LHCN-M2 (cell line): ENCODE results near the gene ITPR3. TPM values are rescaled to one million over a fixed set of nuclear protein-coding genes. Genes with fewer than 3 reads are reported as not detected.

Source experiments
- DNase-seq: peaks from one replicate; pipeline ENCODE4 v3.0.0-alpha.2; 2012; ENCODE audit warnings: low read depth
- polyA plus RNA-seq: library from polyadenylated mRNA; unstranded; fragments of >200 nt; gene quantifications from one replicate; pipeline ENCODE4 v1.2.1, GENCODE V29; 2012; ENCODE audit warnings: missing spikeins
- total RNA-seq: library from RNA; depleted of rRNA; stranded (reverse); fragments of >200 nt; gene quantifications from 2 replicates; pipeline ENCODE4 v1.2.3, GENCODE V29; 2014; rRNA removed

Gene ITPR3
- total RNA-seq = 48.6 and 50.1 TPM in 2 replicates
- polyA plus RNA-seq = 34.1 TPM

DNA sequence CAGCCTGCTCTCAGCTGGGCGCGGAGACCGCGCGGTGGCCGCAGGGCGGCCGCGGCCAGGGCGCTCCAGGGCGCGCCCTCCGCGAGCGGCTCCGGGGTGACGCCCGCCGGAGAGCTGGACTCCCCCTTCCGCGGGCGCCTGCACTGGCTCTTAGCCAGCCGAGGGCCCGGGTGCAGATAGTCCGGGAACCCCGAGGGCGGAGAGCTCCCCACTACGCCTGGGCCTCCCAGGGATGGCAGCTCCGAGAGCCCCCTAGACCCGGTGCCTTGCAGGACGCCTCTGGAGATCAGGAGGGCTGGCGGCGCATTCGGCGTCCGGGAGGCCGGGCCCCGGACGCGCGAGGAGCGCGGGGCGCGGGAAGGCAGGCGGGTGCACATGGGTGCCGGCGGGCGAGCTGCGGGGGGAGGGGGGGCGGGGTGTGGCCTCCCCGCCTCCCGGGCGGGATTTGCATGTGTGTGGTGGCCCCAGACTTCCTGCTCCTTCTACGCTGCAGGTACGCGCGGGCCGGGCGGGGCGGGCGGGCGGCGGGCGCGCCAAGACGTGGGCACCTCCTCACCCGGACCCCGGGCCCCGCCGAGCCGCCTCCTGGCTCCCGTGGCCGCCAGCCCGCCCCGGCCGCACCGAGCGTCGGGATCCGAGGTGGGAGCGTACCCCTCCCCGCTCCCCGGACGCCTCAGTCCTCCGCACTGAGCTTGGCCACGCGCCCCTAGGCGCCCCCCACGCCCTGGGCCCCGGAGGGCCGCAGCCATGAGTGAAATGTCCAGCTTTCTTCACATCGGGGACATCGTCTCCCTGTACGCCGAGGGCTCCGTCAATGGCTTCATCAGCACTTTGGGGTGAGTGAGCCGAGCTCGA is at the start of gene ITPR3:
Gene ITPR3 (plus strand): TSS at position 467 of the 855 bp plus-strand sequence. CDS start 281 bp downstream, at position 748.
- DNase-seq = peak; percentile 64

DNA sequence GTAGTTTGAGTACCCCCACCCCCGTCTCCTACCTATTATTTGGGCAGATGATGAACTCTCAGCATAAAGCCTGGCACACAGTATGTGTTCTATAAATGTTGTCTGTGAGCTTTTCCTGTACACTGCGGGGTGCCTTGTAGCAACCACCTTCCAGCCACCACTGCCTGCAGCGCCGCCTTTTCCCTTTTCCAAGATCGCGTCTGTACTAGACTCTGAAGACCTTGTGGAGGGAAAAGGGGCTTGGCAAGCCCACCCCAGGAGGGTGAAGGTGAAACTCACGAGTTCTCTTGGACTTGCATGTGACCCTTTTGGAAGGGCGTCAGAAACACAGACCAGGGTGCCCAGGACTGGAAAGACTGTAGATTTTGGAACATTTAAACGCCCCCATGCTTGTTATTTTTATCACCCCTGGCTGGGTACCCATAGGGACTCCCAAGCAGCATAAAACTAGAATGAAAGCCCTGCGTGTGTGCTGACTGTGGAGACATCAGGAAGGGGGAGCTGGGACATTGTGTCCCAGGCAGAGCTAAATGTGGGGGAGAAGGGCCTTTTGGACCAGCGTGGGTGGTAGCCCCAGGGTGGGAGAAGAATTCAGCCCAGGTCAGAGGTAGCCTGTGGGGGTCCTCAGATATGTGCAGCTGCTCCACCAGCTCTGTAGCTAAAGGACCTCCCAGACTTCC is 49.3 kb upstream of the ITPR3 start:
- no peak for DNase-seq

DNA sequence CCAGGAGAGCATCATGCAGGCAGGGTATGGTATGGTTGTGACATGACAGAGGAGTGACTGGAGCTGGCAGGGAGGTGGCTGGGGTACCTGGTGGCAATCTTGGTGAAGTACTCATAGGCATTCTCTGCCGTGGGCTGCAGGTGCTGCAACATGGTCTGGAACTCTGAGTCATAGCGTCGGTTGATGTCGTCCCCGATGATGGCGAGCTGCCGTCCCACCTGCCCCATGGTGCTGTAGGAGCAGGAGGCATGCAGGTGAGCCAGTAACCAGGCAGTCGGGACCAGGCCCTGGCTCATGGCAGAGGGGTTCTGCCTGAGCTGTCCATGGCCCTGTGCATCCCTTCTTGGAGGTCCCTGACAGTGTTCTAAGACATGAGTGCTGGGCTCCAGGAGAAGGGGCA is 45.9 kb upstream of the ITPR3 start:
- no peak for DNase-seq

DNA sequence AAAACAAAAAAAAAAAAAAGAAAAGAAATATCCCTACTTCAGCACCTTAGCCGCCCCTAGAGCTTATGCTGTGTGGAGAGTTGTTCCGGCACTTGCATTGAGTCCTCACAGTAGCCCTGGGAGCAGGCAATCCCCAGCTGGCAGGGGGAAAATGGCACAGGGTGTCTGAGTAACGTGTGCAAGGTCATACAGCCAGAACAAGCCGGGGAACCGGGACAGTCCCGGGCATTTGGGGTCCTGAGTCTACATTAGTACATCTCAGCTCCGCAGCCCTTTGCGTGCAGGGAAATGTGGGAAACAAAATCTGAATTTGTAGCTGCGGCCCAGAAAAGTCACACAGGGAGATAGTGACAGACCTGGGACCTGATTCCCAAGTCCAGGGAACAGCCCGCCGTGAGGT is 44.5 kb upstream of the ITPR3 start:
- DNase-seq = no peak

DNA sequence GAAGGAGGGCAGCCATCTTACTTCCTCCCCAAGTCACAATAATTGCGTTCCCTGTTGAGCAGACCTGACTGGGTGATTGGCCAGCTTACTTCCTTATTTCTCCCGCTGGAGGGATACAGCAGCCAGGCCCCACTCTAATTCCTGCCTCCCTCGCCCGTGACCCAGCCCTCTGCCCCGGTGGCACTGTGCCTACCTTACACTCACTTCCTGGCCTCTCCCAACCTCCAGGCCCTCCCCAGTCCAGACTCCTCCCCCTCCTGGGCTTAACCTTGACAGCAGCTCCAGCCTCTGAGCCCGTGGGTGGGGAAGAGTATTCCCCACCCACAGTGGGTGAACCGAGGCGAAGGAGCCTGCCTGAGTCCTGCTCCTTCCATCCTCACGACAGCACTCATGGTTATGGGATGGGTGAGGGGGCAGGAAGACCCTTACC is 44.0 kb upstream of the ITPR3 start:
- no peak for DNase-seq

DNA sequence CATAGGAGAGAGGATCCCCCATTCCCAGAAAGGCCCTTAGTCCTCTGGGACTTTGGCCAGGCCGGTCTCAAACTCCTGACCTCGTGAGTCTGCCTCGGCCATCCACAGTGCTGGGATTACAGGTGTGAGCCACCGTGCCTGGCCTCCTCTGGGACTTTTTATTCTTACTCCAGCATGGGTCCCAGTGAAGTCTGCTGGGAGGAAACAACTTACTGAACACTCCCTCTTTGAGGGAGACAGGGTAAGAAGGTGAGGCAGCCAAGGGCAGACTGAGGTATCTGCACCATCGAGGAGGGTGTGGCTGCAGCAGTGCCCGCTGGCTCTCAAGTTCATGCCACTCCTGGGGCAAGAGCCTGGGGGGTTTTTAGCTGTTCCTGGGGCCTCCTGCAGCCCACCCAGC is 43.4 kb upstream of the ITPR3 start:
- DNase-seq = no peak

DNA sequence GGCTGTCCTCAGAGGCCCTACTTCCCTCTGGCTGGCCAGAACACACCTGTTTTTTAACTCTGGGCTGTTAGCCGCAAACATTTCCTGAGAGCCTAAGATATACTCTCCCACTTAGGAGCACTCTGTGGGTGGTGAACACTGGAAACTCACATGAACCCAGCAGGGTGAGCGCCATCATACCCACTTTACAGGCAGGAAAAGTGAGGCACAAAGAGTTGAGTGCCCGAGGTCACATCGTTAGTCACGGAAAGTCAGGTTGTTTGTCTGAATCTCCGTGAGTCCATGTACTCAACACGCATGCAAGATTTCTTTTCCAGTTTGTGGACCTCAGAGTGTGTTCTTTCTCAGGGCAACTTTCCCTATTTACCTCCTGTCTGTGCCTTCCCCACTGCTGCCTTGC is 43.0 kb upstream of the ITPR3 start:
- no peak for DNase-seq

DNA sequence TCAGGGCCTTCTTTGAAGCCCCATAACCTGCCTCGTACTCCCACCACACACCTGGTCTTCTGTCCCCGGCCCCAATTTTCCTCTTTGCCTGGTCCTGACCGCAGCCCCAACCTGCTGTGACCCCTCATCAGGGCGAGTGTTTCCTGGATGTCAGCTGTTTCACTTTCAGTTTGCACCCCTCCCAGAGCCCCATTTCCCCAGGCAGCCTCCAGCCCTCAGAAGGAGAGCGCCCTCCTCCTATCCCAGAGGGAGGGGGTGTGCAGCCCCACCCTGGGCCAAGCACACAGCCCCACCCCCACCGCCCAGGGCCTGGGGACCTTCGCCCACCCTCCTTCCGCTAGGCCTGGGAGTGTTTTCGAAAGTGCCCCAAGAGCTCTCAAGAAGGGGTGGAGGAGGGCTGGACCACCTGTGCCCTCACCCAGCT is 42.5 kb upstream of the ITPR3 start:
- no peak for DNase-seq

DNA sequence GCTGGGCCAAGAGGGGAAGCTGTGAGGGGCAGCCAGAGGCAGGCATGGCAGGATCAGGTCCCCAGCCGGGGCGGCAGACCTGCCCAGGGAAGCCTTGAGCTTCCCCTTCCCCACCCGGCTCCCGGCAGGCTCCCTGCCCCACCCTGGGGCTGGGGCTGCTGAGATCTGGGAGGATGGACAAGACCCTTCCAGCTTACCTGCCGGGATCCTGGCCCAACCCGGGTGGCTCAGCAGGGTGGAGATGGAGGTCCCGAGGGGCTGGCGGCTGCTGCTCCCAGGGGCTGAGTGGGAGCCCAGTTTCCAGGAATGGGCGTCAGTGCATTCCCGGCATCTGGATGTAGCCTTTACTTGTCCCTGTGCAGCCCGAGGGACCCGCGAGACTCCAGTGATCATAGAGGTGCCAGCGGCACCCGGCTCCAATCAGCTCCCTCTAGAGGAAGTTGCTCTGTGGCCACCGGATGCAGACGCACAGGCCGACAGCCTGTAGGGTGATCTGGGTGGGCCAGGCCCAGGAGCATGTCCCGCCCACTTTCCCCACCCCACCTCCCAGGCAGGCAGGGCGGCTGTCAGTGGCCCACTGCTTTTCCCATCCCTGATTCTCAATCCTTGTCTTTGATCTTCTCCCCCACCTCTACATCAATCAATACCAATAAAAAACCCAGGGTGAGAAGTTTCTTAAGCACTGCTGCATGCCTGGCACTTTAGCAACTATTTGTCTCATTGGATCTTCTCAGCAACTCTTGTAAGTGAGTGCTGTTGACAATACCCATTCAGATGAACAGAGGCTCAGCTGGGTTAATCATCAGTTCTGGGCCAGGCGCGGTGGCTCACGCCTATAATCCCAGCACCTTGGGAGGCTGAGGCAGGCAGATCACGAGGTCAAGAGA is 41.1 kb upstream of the ITPR3 start, which contains the start of gene BAK1:
Gene BAK1 (minus strand): TSS at position 449 of the 887 bp plus-strand sequence. CDS start 2,672 bp downstream, outside the sequence.
- peak; percentile 88 for DNase-seq

DNA sequence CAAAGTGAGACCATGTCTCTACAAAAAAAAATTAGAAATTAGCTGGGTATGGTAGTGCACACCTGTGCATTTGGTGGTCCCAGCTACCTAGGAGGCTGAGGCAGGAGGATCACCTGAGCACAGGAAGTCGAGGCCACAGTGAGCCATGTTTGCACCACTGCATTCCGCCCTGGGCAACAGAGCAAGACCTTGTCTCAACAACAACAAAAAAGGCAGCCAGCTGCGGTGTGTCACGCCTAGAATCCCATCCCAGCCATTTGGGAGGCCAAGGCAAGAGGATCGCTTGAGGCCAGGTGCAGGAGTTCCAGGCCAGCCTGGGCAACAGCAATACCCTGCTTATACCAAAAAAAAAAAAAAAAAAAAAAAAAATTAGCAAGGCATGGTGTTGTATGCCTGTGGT is 39.9 kb upstream of the ITPR3 start:
- DNase-seq = no peak

DNA sequence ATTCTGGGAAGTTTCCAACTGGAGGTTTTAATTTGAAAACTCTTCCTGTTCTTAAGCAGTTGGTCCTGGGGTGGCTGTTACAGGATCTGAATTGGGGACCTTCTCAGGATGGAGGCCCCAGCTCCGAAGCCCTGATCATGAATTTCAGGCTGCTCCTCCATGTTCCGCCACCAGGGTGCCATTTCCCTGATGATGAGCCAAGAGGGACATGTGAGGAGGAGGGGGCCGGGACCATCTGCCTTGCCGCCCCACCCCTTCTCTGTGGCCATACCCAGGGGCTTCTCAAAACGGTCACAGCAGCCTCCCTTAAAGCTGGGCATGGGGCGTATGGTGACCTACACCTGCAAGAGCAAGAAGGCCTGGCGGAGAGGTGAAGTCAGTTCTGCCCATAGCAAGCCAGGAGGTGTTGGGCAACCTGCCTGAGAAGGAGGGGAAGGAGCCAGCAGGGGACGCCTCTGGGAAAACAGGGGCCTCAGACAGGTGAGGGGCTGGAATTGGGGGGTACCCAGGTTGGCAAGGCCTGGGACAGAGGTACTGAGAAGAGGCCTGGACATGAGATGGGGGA is 37.4 kb upstream of the ITPR3 start:
- DNase-seq = no peak

DNA sequence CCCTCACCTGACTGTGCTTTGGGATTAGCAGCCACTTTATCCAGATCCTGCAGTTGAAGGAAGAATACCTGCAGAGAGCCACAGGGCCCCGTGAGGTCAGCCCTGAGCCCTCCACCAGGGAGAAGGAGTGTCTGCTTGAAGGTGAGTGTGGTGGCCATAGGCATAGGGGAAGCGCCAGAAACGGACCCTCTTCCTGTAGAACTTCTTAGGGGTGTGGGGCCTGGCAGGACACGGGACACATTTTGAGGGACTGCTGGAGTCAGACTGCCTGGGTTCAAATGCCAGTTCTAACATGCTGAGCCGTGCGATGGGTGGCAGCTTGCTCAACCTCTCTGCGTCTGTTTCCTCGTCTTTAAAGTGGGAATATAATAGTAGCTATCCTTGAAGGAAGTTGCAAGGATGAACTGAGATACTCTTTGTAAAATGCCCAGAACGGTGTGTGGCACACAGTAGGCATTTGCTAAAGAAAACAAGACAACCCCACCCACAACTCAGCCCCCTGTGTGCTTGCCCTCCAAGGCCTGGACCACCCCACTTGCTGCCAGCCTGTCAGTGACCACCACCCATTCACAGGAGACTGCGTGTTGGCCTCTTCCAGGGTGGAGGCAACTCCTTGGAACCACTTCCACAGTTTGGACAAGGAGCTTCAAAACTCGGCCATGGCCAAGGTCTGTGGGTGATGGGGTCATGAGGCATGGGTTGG is 36.3 kb upstream of the ITPR3 start:
- DNase-seq = no peak

DNA sequence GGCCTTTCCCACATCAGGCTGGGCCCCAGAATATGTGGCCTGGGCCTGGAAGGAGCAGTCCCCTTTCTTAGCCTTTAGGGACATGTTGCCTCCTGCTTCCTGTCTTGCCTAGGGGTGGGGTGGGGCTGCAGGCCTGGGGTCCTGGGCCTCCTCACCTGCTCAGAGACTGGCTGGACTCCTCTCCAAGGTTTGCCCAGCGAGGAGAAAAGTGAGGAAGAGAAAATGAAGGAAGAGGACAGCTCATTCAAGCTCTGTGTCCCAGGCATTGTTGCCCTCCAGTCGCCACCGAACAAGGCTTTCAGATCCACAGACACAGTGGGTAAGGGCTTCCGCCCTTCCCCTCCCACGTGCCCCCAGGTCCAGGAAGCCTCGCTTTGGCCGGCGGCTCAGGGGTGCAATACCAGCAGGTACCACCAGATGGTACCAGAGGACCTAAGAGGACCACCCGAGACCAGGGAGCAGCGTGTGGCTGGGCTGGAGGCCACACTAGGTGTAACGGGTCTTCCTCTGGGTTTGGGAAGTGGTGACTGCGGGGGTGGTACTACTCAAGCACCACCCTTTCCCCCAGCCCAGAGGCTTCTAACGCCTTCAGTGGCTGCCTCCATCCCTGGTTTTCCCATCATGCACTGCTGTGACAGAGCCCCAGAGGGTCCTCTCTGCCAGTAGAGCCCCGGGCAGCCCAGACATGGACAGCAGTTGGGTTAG is 35.6 kb upstream of the ITPR3 start:
- peak; percentile 72 for DNase-seq

DNA sequence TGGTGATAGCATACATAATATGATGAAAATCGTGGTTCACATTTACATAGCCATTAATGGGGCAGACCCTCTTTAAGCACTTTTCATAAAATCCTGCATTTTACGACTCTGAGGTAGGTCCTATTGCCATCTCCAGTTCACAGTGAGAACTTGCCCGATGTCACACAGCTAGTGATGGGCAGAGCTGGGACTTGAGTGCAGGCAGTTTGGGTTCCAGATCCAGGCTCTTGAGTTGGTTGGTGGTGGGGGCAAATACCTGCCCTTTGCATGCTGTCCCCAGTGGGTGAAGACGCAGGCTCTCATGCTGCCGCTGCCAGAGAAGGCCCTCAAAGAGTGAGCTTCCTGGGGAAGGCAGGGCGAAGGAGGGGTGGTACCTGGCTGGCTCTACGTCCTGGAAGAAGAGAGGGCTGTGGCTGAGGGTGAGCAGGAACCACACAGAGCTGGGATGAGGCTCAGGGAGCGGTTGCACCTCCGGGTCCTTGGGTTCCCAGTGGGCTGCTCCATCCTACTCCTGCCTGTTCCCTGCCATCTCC is 34.9 kb upstream of the ITPR3 start:
- no peak for DNase-seq

DNA sequence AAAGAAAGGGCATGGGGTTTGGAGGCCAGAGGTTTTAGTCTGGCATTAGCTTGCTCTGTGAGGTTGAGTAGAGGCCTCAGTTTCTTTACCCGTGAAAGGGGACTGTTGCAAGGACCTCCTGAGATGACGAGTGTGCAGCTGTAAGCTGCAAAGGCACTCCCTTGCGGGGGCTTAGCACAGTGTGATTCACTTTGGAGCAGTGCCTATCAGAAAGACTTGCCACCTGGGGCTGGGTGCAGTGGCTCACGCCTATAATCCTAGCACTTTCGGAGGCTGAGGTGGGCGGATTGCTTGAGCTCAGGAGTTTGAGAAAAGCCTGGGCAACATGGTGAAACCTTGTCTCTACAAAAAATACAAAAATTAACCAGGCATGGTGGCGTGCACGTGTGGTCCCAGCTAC is 33.6 kb upstream of the ITPR3 start:
- no peak for DNase-seq

DNA sequence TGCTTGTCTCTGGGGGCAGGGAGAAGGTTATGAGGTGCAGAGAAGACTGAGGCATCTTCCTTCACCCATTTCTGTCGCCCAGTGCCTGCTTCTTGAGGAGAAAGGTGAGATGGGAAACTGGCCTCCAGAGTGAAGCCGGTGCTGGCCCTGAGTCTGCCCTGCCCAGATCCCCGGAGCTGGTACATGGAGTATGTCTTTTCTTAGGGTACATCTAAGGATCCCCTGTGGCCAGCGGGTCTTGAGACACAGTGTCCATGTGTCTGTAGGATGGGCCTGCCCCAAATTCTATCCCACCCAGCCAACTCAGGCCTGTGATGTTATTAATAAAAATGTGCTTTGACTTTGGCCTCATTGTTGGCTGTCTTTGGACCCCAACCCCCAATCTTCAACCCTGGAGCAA is 32.2 kb upstream of the ITPR3 start:
- no peak for DNase-seq

DNA sequence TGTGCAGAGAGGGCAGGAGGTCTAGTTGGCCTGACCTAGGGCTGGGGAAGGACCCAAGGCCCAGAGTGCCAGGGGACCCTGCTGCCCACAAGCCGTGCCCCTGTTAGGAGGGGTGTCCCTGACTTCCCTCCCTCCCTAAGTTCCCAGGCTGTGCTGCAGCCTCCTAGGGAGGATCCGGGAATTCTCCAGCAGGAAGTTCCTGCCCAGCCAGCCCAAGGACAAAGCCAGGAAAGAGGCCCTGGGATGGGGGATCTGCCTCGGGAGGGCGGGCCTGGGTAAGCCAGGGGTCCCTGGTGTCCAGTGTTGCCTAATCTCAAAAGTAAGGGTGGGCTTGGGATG is 31.8 kb upstream of the ITPR3 start:
- no peak for DNase-seq

DNA sequence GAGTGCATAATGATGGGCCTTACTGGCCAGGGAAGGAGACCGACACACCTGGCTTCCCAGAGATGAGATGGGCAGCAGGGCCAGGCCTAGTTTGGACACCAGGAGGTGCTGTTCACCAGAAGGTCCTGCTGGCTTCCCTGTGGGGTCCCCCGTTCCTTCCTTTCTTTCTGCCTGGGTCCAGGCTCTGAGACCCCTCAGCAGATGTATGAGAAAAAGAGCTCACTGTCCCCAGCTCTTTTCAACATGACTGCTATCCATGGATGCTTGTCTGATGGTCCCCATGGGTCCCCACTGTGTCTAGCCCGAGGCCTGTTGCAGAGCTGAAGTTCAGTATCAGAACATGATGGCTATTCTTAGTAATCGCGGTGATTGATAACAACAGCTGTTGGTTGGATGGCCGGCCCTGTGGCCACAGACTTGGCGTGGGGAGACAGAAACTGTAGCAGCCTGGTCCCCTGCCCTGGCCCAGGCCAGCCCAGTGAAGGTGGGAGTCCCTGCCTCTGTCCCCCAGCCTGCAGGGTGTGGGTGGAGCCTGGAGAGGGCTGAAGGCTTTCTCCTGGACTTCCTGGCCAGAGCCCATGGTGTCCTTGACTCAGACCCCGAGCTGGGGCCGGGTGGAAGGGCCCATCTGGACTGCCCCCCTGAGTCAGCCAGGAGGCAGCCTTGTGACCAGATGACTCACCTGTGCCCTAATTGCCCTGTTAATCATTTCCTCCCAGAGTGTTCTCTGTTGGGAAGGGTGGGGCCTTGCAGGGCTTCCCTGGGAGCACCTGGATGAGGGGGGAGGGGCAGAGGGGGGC is 31.2 kb upstream of the ITPR3 start:
- peak; percentile 98 for DNase-seq

DNA sequence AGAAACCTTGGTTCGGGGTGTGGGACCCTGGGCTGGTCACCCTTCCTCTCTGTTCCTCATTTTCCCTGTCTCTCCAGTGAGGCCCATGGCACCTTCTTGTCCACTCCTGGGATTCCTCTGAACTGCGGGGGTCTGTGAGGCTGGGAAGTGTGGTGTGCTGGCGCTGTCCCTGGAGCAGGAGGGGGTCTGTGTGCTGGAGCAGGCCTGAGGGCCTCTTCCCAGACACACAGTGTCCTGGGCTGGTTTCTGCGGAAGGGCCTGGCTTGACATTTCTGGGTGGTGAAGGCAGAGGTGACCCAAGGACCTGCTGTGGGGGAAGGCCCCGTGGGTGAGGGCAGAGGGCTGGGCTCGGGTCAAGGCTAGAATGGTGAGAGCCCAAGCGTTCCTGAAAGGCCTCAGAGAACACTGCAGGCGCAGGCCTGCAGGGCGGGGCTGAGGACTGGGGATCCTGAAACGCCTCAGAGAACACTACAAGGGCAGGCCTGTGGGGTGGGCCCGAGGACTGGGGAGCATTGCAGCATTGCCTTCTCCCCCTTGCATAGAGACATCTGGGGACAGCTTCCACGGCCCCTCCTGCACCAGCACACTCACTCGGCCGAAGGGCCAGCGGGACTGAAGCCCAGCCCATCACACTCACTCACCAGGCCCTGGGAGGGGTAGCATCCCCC is 30.5 kb upstream of the ITPR3 start:
- no peak for DNase-seq
